Ishikawa (cell line): ENCODE measurements around the gene CIZ1.

Experiments
- CEBPB ChIP-seq: IDR thresholded peaks from 2 replicates; pipeline ENCODE4 v1.6.1; 2012
- CREB1 ChIP-seq: IDR thresholded peaks from 2 replicates; pipeline ENCODE4 v1.6.1; 2012; ENCODE audit warnings: low read depth
- EGR1 ChIP-seq: IDR thresholded peaks from 2 replicates; pipeline ENCODE4 v1.6.1; 2012
- EP300 ChIP-seq: IDR thresholded peaks from 2 replicates; pipeline ENCODE4 v1.6.1; 2012; ENCODE audit warnings: borderline replicate concordance
- RAD21 ChIP-seq: IDR thresholded peaks from 2 replicates; pipeline ENCODE4 v1.6.1; 2012; ENCODE audit warnings: low read depth
- TAF1 ChIP-seq: IDR thresholded peaks from 2 replicates; pipeline ENCODE4 v1.6.1; 2012; ENCODE audit warnings: low read depth, mild to moderate bottlenecking
- TCF12 ChIP-seq: IDR thresholded peaks from 2 replicates; pipeline ENCODE4 v1.6.1; 2012; ENCODE audit warnings: low read depth
- TEAD4 ChIP-seq: IDR thresholded peaks from 2 replicates; pipeline ENCODE4 v1.6.1; 2012
- YY1 ChIP-seq: IDR thresholded peaks from 2 replicates; pipeline ENCODE4 v1.6.1; 2012; ENCODE audit warnings: low read depth
- ZBTB7A ChIP-seq: IDR thresholded peaks from 2 replicates; pipeline ENCODE4 v1.6.1; 2012; ENCODE audit warnings: low read depth
- TF ChIP-seq, protein P1 (sequence below): IDR thresholded peaks from 2 replicates; pipeline ENCODE4 v1.6.1; 2012

DNA sequence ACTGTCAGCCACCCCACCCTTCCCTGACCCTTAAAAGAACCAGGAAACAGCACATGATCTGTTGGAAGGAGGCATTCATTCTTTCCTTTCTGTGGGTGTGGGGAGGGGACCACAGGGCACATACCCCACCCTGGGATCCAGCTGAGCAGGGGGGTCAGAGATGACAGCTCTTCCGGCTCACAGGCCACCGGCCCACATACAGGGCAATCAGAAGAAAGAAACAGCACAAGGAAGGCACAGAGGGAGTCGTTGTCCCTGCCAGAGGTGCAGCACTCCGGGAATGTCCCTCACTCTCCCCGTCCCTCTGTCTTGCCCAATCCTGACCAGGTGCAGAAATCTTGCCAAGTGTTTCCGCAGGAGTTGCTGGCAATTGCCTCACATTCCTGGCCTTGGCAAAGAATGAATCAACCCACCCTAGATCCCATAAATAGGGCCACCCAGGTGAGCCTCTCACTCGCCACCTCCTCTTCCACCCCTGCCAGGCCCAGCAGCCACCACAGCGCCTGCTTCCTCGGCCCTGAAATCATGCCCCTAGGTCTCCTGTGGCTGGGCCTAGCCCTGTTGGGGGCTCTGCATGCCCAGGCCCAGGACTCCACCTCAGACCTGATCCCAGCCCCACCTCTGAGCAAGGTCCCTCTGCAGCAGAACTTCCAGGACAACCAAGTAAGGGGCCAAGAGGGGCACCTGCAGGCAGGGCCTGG, 42.2 kb downstream of the CIZ1 start, which contains the start of gene LCN2:
- TF ChIP-seq TAF1: no peak
- TF ChIP-seq TCF12: peak; percentile 92
- no peak for TF ChIP-seq EGR1
- TF ChIP-seq EP300: peak; percentile 81
- TF ChIP-seq RAD21: no peak
- no peak for TF ChIP-seq CREB1
- peak; percentile 43; the same call in 1 of the 2 replicates for TF ChIP-seq YY1
- TF ChIP-seq, protein P1, sequence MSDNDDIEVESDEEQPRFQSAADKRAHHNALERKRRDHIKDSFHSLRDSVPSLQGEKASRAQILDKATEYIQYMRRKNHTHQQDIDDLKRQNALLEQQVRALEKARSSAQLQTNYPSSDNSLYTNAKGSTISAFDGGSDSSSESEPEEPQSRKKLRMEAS: no peak; the same call in none of the 2 replicates
- TF ChIP-seq CEBPB: peak; percentile 98
- peak; percentile 89 for TF ChIP-seq ZBTB7A
- peak; percentile 91 for TF ChIP-seq TEAD4
